Endodermal cell (in vitro differentiated cells): ENCODE data around the gene ZNF641. TPM values are rescaled to one million over a fixed set of nuclear protein-coding genes. Genes with fewer than 3 reads are reported as not detected.

ENCODE experiments used
- DNase-seq: peaks from one replicate; pipeline ENCODE4 v3.0.0-alpha.2; 2017
- H3K27ac ChIP-seq: 2 replicates; pipeline ENCODE4 v1.5.1; 2013; ENCODE audit warnings: mild to moderate bottlenecking, low read depth, low read length, moderate library complexity
- H3K27me3 ChIP-seq: 2 replicates; pipeline ENCODE4 v1.6.1; 2013; ENCODE audit warnings: mild to moderate bottlenecking, low read length, moderate library complexity; ENCODE audit not compliant: insufficient read depth, control insufficient read depth, poor library complexity, severe bottlenecking
- H3K36me3 ChIP-seq: 2 replicates; pipeline ENCODE4 v1.7.0; 2013; ENCODE audit warnings: mild to moderate bottlenecking, low read length, moderate library complexity; ENCODE audit not compliant: control insufficient read depth, insufficient read depth
- H3K4me1 ChIP-seq: one replicate; pipeline ENCODE4 v1.7.0; 2013; ENCODE audit warnings: low read length; ENCODE audit not compliant: control insufficient read depth, insufficient read depth
- H3K4me3 ChIP-seq: 2 replicates; pipeline ENCODE4 v1.5.1; 2013; ENCODE audit warnings: mild to moderate bottlenecking, low read length, moderate library complexity
- H3K9ac ChIP-seq: 2 replicates; pipeline ENCODE4 v1.6.1; 2013; ENCODE audit warnings: mild to moderate bottlenecking, low read length, moderate library complexity; ENCODE audit not compliant: poor library complexity, severe bottlenecking; ENCODE audit errors: extremely low read depth
- H3K9me3 ChIP-seq: 2 replicates; pipeline ENCODE4 v1.6.1; 2013; ENCODE audit warnings: mild to moderate bottlenecking, low read length, moderate library complexity; ENCODE audit not compliant: control insufficient read depth
- H3K27ac Mint-ChIP-seq: 2 replicates; pipeline ENCODE4 v1.8.0; 2020; ENCODE audit warnings: mixed read lengths
- H3K27me3 Mint-ChIP-seq: 2 replicates; pipeline ENCODE4 v1.8.0; 2021; ENCODE audit warnings: mild to moderate bottlenecking, mixed read lengths; ENCODE audit not compliant: insufficient read depth
- H3K36me3 Mint-ChIP-seq: 2 replicates; pipeline ENCODE4 v1.8.0; 2020; ENCODE audit warnings: low read depth, mixed read lengths
- H3K4me1 Mint-ChIP-seq: 2 replicates; pipeline ENCODE4 v1.8.0; 2020; ENCODE audit warnings: mixed read lengths
- H3K4me3 Mint-ChIP-seq: 2 replicates; pipeline ENCODE4 v1.8.0; 2020; ENCODE audit warnings: mild to moderate bottlenecking, moderate library complexity, mixed read lengths
- H3K9me3 Mint-ChIP-seq: 2 replicates; pipeline ENCODE4 v1.8.0; 2020; ENCODE audit warnings: mild to moderate bottlenecking, mixed read lengths
- CTCF ChIP-seq: fragments of 200-600 bp; sonication (generic); conservative IDR thresholded peaks from 2 replicates; pipeline ENCODE4 v1.5.0; 2021; ENCODE audit warnings: antibody characterized with exemption, mild to moderate bottlenecking
- WGBS, 2 experiments: methylation state at CpG; one replicate each; pipeline versions ENCODE4 v1.1.5 to v1.1.7; 2013; ENCODE audit warnings: missing lambda C conversion rate in 2 of 2, mixed read lengths in 1 of 2; ENCODE audit not compliant: insufficient coverage in 1 of 2, insufficient read length in 1 of 2; 5-methylcytosine and 5-hydroxymethylcytosine counted together
- total RNA-seq, 2 donors: library from RNA; stranded (reverse); fragmentation: NEBNext Ultra II Directional in 1 of 2; extraction: Animal tissue kit (Norgen Biotek cat#: 25700) in 1 of 2; gene quantifications; 2 replicates in 1 of 2; 3 replicates in 1 of 2; pipeline ENCODE4 v1.2.1, GENCODE V29; 2021

ZNF641 gene
- total RNA-seq, 2 donors from 2014 or later, result 9.4 to 12.5 TPM

DNA sequence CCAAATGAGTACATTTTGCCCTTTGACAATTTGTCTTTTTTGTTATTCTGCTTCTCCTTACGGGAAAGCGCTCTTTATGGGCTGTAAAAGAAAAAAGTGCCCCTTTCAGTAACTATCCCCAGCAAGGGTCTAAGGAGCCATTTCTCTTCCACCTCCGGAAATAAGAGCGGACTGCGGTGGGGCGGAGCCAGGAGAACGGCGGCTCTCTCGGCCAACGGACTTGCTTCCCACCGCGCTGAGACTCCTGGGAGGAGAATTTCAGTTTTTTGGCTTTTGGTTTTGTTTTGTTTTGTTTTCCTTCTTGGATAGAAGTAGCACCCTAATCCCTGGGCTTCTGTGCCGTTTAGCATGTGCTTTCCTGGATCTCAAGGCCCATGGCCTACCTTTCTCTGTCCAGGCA lies 43.5 kb downstream of the ZNF641 start:
- H3K36me3 Mint-ChIP-seq, result no peaks in the 10 kb centered on the region
- Histone ChIP-seq H3K27me3 (peaks cover 31% of the 10 kb centered on the region), H3K4me3 (no peak overlapping the region), H3K36me3 (no peaks in the 10 kb centered on the region), H3K9ac (no peak overlapping the region), H3K27ac (no peak overlapping the region), H3K4me1 (no peaks in the 10 kb centered on the region), H3K9me3 (no peaks in the 10 kb centered on the region)
- peaks cover 17% of the 10 kb centered on the region for H3K27me3 Mint-ChIP-seq
- DNase-seq, result no peak
- TF ChIP-seq CTCF, result no peak
- H3K9me3 Mint-ChIP-seq, result no peaks in the 10 kb centered on the region
- H3K4me3 Mint-ChIP-seq, result no peak overlapping the region
- H3K4me1 Mint-ChIP-seq, result no peaks in the 10 kb centered on the region
- no peak overlapping the region for H3K27ac Mint-ChIP-seq
- WGBS, 2 experiments, result 80 to 89% methylated on average over 2 to 13 of the region's 13 CpGs

DNA sequence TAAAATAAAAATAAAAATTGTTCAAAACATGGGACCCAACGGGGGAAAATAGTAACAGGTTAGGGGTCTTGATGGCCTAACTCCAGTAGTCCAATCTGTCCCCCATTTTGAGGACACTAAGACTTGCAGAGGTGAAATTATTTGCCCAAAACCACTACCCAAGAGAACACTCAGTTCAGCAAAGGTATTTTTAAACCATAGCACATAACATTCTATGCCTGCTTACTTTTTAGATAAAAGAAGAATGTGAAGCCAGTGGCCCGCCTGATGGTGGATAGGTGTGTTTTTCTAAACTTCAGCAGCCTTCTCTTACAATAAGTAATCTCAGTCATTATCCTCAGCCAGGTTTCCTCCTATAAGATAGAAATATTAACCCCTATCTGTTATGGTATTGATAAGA lies 45.5 kb downstream of the ZNF641 start:
- H3K9me3 Mint-ChIP-seq, result no peaks in the 10 kb centered on the region
- H3K27me3 Mint-ChIP-seq, result peaks cover 14% of the 10 kb centered on the region
- Histone ChIP-seq H3K36me3 (no peaks in the 10 kb centered on the region), H3K9me3 (no peaks in the 10 kb centered on the region), H3K27ac (no peak overlapping the region), H3K27me3 (peaks cover 15% of the 10 kb centered on the region), H3K4me1 (no peaks in the 10 kb centered on the region), H3K9ac (no peak overlapping the region), H3K4me3 (no peak overlapping the region)
- DNase-seq, result no peak
- no peaks in the 10 kb centered on the region for H3K4me1 Mint-ChIP-seq
- no peaks in the 10 kb centered on the region for H3K36me3 Mint-ChIP-seq
- H3K27ac Mint-ChIP-seq, result no peak overlapping the region
- TF ChIP-seq CTCF, result no peak
- WGBS, 2 experiments, result 47 to 57% methylated on average over 1 of the region's 2 CpGs
- no peak overlapping the region for H3K4me3 Mint-ChIP-seq

DNA sequence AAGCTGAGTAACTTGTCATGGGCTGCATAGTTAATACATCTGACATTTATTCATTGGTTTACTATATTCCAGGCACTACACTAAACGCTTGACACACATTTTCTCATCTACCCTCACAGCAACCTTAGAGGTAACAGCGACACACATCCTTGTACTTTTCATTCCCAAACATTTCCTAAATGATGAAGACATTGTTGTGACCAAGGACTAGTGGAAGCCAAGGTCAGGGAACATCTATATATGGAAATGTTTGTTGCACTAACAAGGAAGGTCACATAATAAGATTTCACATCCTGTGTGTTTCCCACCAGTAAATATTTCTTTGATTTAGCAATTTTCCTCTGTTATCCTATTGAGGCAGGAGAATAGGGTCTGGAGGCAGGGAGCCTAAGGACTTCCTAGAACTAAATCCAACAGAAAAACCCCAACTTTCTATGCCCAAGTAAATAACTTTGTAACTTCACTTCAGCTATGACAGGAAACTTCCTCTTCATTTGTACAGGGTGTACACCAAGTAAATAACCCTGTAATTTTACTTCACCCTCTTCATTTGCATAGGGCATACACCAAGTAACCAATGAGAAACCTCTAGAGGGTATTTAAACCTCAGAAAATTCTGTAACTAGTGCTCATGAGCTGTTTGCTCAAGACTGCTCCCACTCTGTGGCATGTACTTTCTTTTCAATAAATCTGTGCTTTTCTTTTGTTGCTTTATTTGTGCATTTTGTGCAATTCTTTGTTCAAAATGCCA lies 48.4 kb downstream of the ZNF641 start:
- TF ChIP-seq CTCF, result no peak
- Mint-ChIP-seq H3K27ac (no peak overlapping the region), H3K27me3 (peaks cover 19% of the 10 kb centered on the region), H3K4me3 (no peak overlapping the region), H3K9me3 (no peaks in the 10 kb centered on the region), H3K36me3 (no peaks in the 10 kb centered on the region), H3K4me1 (no peaks in the 10 kb centered on the region)
- H3K9ac ChIP-seq, result no peak overlapping the region
- 64 to 89% methylated on average over 1 to 2 of the region's 2 CpGs for WGBS, 2 experiments
- H3K9me3 ChIP-seq, result no peaks in the 10 kb centered on the region
- no peak overlapping the region for H3K4me3 ChIP-seq
- no peaks in the 10 kb centered on the region for H3K36me3 ChIP-seq
- DNase-seq, result no peak
- H3K27ac ChIP-seq, result no peak overlapping the region
- H3K27me3 ChIP-seq, result peaks cover 5% of the 10 kb centered on the region
- H3K4me1 ChIP-seq, result no peaks in the 10 kb centered on the region
